ENCODE data around the gene CCR8.

GRCh38 chr3:39346785-39347585 is 17.5 kb downstream of the CCR8 start:
- no peak for TF ChIP-seq POLR2A (IDR thresholded peaks at IDR 0.05)
- no peak for TF ChIP-seq CTCF (IDR thresholded peaks at IDR 0.05)

Measured in Peyer's patch (tissue), 4 donors.